Measurements from ENCODE around the gene SIX2. TPM values are rescaled to one million over a fixed set of nuclear protein-coding genes. Genes with fewer than 3 reads are reported as not detected.

The SIX2 gene
- total RNA-seq, 1 experiment from 2014 or later: 0.80 TPM

DNA sequence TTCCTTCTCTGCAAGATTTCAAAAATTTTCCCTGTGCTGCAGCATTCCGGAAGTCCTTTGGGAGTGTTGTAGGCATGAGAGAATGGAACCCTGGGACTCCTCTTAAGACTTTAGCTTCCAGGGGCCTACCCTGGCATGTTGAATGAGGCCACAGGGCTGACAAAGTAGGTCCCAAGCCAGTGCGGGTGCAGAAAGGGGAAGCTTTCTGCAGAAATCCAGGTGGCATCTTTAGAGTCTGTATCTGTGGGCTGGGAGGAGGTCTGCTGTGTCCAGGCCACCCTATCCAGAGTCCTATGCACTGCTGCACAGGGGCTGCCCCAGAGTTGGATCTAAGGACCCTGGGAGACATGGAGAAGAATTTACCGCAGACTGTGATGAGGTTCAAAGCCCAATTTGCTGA, 1.9 kb upstream of the SIX2 start:
- no peak overlapping the region for H3K4me3 ChIP-seq (ENCODE audit: insufficient read depth, low read depth, low read length)
- no peak for DNase-seq
- peaks cover 85% of the 10 kb centered on the region for H3K27me3 ChIP-seq (ENCODE audit: control insufficient read depth, insufficient read depth, low read length)
- no peaks in the 10 kb centered on the region for H3K36me3 ChIP-seq (replicated peaks; ENCODE audit: control insufficient read depth, insufficient read depth, low read length)

DNA sequence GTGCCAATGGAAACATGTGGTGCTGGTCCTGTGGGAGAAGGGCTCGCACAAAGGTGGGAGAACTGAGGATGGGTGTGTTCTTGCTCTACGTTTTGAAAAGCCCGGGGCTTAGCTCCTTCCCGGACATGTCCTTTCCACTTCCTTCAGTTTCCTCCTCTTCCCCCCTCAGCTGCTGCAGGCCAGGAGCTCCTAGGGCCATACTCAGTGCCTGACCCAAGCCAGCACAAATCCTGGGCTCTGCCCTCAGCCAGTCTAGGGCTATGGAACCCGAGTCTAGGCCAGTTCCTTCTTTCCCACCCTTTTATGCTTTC, 1.4 kb upstream of the SIX2 start:
- H3K4me3 ChIP-seq (ENCODE audit: insufficient read depth, low read depth, low read length): peak overlapping the region; percentile 50
- no peak for DNase-seq
- H3K36me3 ChIP-seq (replicated peaks; ENCODE audit: control insufficient read depth, insufficient read depth, low read length): no peaks in the 10 kb centered on the region
- peaks cover 87% of the 10 kb centered on the region for H3K27me3 ChIP-seq (ENCODE audit: control insufficient read depth, insufficient read depth, low read length)

DNA sequence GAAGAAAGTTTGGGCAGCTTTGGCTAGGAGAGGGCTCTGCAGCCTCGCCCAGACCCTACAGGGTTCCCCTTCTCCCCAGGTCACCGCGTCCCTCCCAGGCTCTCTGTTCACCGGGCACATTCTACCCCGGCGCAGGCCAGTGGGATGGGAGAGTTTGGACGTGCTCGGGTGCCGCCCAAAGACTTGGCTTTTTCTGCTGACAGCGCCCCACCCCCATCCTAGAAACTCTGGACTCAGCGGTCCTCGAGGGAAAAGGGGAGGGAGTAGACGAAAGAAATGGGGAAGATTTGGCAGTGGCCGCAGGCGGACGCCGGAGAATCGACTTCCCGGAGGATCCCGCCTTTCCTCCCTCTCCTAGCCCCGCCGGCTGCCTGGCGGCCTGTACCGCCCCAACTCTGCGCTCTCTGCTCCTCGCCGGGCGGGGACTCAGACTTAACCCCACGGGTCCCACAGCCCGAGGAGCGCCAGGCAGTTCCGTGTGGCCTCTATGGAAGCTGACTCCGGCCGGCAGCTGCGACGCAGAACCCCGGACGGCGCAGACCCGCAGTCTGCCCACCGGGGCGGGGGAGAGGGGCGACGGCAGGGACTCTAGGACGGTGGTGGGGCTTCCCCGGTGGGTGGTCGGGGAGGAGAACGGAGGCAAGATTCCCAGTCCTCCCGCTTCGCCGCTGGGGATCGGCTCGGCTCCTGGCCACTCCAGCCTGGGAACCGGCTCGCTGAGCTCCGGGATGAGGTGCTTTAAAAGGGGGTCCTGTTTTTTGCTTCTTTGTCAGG, 863 bp upstream of the SIX2 start:
- peak; percentile 91 for DNase-seq
- Histone ChIP-seq H3K4me3 (ENCODE audit: insufficient read depth, low read depth, low read length) (peak overlapping the region; percentile 50), H3K27me3 (ENCODE audit: control insufficient read depth, insufficient read depth, low read length) (peaks cover 88% of the 10 kb centered on the region), H3K36me3 (replicated peaks; ENCODE audit: control insufficient read depth, insufficient read depth, low read length) (no peaks in the 10 kb centered on the region)

- Histone ChIP-seq H3K4me3 (ENCODE audit: insufficient read depth, low read depth, low read length) (peak overlapping the region; percentile 31), H3K27me3 (ENCODE audit: control insufficient read depth, insufficient read depth, low read length) (peaks cover 92% of the 10 kb centered on the region), H3K36me3 (replicated peaks; ENCODE audit: control insufficient read depth, insufficient read depth, low read length) (no peaks in the 10 kb centered on the region)
- DNase-seq: peak; percentile 65
These were observed 739 bp downstream of the SIX2 start for GRCh38 chr2:45008296-45009129.

DNA sequence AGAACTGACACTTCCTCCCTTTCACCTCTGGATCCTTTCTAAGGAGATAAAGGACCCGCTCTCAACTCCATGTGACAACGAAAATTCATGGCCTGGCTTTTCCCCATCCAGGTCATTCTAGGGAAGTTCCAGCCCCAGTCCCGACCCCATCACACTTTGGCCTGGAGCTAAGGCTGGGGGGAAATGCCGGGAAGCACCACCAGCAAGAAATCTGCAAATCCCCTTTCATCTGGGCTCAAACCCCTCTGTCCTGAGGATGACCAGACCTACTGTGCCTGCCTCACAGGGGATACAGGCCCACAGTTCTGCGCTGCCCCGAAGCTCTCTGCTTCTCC, 1.3 kb downstream of the SIX2 start:
- Histone ChIP-seq H3K4me3 (ENCODE audit: insufficient read depth, low read depth, low read length) (no peak overlapping the region), H3K27me3 (ENCODE audit: control insufficient read depth, insufficient read depth, low read length) (peaks cover 92% of the 10 kb centered on the region), H3K36me3 (replicated peaks; ENCODE audit: control insufficient read depth, insufficient read depth, low read length) (no peaks in the 10 kb centered on the region)
- no peak for DNase-seq

DNA sequence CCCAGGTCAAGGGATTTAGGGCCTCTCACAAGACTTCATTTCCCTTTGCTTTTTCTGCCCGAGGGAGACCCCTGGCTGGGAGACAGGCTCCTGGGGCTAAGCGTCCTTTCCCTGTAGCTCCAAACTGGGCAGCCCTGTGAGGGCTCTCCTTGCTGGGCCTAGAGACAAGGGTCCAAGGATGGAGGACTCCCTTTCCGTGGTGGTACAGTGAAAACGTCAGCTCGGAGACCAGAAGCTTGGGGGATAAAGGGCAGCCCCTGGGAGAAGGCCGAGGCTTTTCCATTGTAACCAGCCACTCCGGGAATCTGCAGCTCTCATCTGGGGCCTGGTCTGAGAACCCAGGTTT, 2.3 kb downstream of the SIX2 start:
- peak; percentile 36 for DNase-seq
- no peak overlapping the region for H3K4me3 ChIP-seq (ENCODE audit: insufficient read depth, low read depth, low read length)
- H3K27me3 ChIP-seq (ENCODE audit: control insufficient read depth, insufficient read depth, low read length): peaks cover 92% of the 10 kb centered on the region
- H3K36me3 ChIP-seq (replicated peaks; ENCODE audit: control insufficient read depth, insufficient read depth, low read length): no peaks in the 10 kb centered on the region

- peaks cover 92% of the 10 kb centered on the region for H3K27me3 ChIP-seq (ENCODE audit: control insufficient read depth, insufficient read depth, low read length)
- H3K36me3 ChIP-seq (replicated peaks; ENCODE audit: control insufficient read depth, insufficient read depth, low read length): no peaks in the 10 kb centered on the region
- DNase-seq: peak; percentile 56
- H3K4me3 ChIP-seq (ENCODE audit: insufficient read depth, low read depth, low read length): no peak overlapping the region
These were observed 3.0 kb downstream of the SIX2 start for GRCh38 chr2:45006041-45006941.

DNA sequence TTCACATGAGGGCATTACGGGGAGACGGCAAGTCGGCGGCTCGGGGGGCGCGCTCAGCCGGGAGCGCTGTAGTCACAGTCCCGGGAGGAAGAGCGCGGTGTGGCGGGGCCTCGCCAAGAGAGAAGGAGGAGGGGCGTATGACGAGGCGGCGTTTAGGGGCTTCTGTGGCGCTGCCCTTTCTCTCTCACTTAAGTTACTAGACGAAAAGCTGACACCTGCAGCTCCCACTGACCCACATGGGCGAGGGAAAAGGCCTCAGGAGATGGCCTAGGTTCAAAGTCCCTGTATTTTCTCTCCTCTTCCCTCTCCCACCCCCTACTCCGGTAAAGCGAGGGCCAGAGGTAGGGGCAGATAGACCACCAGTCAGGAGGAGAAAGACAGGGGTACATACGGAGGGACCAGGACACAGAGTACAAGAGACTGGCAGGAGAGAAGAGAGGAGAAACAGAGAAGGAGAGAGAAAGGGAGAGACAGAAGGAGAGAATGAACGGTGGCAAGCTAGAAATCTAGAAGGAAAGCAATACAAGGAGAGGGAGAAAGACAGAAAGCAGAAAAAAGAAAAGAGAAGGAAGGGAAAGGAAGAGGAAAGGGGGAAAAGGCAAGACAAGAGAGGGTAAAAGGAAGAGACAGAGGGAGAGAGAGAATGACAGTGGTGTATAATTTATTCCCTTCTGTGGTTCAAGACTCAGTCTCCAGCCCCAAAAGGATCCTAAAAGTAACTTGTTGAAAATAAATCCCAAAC, 3.8 kb downstream of the SIX2 start:
- peak; percentile 68 for DNase-seq
- Histone ChIP-seq H3K4me3 (ENCODE audit: insufficient read depth, low read depth, low read length) (no peak overlapping the region), H3K36me3 (replicated peaks; ENCODE audit: control insufficient read depth, insufficient read depth, low read length) (no peaks in the 10 kb centered on the region), H3K27me3 (ENCODE audit: control insufficient read depth, insufficient read depth, low read length) (peaks cover 92% of the 10 kb centered on the region)

- DNase-seq: peak; percentile 77
- H3K36me3 ChIP-seq (replicated peaks; ENCODE audit: control insufficient read depth, insufficient read depth, low read length): no peaks in the 10 kb centered on the region
- H3K27me3 ChIP-seq (ENCODE audit: control insufficient read depth, insufficient read depth, low read length): peaks cover 93% of the 10 kb centered on the region
- peak overlapping the region; percentile 12; the same call in 1 of the 2 replicates for H3K4me3 ChIP-seq (ENCODE audit: insufficient read depth, low read depth, low read length)
These were observed 4.6 kb downstream of the SIX2 start for GRCh38 chr2:45004562-45005191.

- Histone ChIP-seq H3K36me3 (replicated peaks; ENCODE audit: control insufficient read depth, insufficient read depth, low read length) (no peaks in the 10 kb centered on the region), H3K27me3 (ENCODE audit: control insufficient read depth, insufficient read depth, low read length) (peaks cover 100% of the 10 kb centered on the region), H3K4me3 (ENCODE audit: insufficient read depth, low read depth, low read length) (peak overlapping the region; percentile 12; the same call in 1 of the 2 replicates)
- peak; percentile 67 for DNase-seq
These were observed 5.4 kb downstream of the SIX2 start for GRCh38 chr2:45003579-45004551.

GRCh38 chr2:45002686-45003085, 6.6 kb downstream of the SIX2 start:
- Histone ChIP-seq H3K27me3 (ENCODE audit: control insufficient read depth, insufficient read depth, low read length) (peaks cover 99% of the 10 kb centered on the region), H3K4me3 (ENCODE audit: insufficient read depth, low read depth, low read length) (no peak overlapping the region), H3K36me3 (replicated peaks; ENCODE audit: control insufficient read depth, insufficient read depth, low read length) (no peaks in the 10 kb centered on the region)
- DNase-seq: peak; percentile 64

DNA sequence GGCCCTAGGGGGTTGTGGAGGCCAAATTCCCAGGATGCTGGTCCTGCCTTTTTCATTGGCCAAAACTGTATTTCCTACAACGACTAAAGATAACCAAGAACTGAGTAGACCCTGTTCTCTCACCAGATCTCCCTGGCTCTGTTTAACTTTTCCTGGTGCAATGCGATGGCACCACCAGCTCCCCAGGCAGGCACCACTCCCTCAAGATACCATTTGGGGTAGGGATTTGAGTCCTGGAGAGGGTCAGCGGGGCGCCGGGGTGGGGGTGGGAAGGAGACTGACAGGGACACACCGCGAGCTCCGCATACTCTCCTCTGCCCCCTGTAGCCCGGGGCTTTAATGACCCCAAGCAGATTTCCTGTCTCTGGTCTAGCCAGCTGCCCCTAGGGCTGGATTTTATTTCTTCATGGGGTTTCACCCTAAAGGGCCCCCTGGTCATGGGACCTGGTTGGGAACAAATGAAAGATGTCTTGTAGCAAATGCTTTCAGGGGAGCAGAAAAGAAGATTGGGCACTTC, 7.3 kb downstream of the SIX2 start:
- Histone ChIP-seq H3K4me3 (ENCODE audit: insufficient read depth, low read depth, low read length) (no peak overlapping the region), H3K27me3 (ENCODE audit: control insufficient read depth, insufficient read depth, low read length) (peaks cover 94% of the 10 kb centered on the region), H3K36me3 (replicated peaks; ENCODE audit: control insufficient read depth, insufficient read depth, low read length) (no peaks in the 10 kb centered on the region)
- peak; percentile 76 for DNase-seq
